Motor neuron (in vitro differentiated cells): ENCODE results near the gene SAMD14. TPM values are rescaled to one million over a fixed set of nuclear protein-coding genes. Genes with fewer than 3 reads are reported as not detected.
A peak's percentile ranks its signal among the peaks of the same experiment; 100 is the strongest.

Experiments
- ATAC-seq, 8 experiments: fragments of 200-7000 bp; cut with Tn5 transposase; replicated peaks in 6 of 8; 2 replicates each; pipeline ENCODE4 v1.8.0; 2021; ENCODE audit warnings: mild to moderate bottlenecking in 8 of 8, moderate library complexity in 8 of 8
- H3K27ac ChIP-seq, 2 donors: fragments of 250-450 bp; sonication (Bioruptor Pico); 2 replicates each; pipeline ENCODE4 v1.9.0; 2021; ENCODE audit warnings: antibody characterized with exemption in 2 of 2, mild to moderate bottlenecking in 2 of 2, moderate library complexity in 1 of 2
- H3K4me1 ChIP-seq, 2 donors: fragments of 250-450 bp; sonication (Bioruptor Pico); replicated peaks in 1 of 2; 2 replicates each; pipeline ENCODE4 v1.6.1; 2021; ENCODE audit warnings: antibody characterized with exemption in 2 of 2, mild to moderate bottlenecking in 2 of 2, moderate library complexity in 1 of 2
- H3K4me3 ChIP-seq, 5 donors: fragments of 250-450 bp; sonication (Bioruptor Pico); 2 replicates each; pipeline ENCODE4 v1.9.0; 2021; ENCODE audit warnings: antibody characterized with exemption in 5 of 5, mild to moderate bottlenecking in 5 of 5, moderate library complexity in 4 of 5
- WGBS, 10 experiments: fragments of 450-650 bp; shearing (Covaris generic); methylation state at CpG; one replicate each; pipeline ENCODE4 v1.0.0; 2022; 5-methylcytosine and 5-hydroxymethylcytosine counted together
- in situ Hi-C, 9 experiments: fragments of 400-800 bp; cut with MboI; loops; one replicate each; pipeline ENCODE4 v1.15.0; 2021; ENCODE audit warnings: low sequenced_read_pairs in 9 of 9, low pct_unique_long_range_greater_than_20kb in 2 of 9; ENCODE audit not compliant: unreplicated experiment in 9 of 9
- total RNA-seq, 8 experiments: library from RNA; unstranded; fragments of 300-600 nt; gene quantifications; 2 replicates each; pipeline versions ENCODE4 v1.2.3 to v1.2.4, GENCODE V29; 2022

Gene SAMD14
- 10 to 100 TPM in 5 of 8 experiments, 1 to 10 TPM in 3; 2.1 to 19.4 (median 10.8) TPM for total RNA-seq

DNA sequence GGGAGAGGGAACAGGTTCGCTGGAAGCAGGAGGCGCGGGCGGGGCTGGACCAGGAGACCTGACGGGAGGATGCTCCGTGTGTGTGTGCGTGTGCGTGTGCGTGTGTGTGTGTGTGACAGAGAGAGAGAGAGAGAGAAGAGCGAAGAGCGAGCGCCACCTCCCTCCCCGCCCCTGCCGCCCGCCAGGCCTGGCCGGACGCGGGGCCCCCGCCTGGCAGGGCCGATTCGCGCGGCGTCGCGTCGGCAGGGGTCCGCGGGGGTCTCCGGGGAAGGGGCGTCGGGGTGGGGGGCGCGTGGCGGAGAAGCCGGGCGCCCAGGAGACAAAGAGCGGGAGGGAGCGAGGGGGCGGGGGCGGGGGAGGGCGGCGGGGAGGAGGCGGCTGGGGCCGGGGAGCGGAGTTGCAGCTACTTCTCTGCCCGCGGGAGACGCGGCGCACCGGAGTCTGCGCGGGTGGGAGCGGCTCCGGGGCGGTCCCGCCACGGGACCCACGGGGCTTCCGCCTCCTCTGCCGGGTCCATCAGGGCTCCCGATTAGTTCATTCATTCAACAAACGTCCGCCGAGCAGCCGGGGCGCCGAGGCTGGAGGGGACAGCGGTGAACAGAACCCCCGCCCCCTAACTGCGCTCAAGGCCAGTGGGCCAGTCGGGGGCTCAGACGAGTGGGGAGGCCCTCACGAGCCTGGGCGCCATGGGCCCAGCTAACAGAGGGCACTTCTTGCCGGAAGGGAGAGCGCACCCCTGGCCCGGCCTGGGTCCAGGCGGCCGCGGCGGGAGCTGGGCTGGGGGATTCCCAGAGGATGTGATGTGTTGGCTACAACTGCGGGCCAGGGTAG, at the start of gene SAMD14:
Gene SAMD14 (minus strand): TSS at position 433 of the 831 bp plus-strand sequence. CDS start 5,201 bp downstream, outside the sequence.
- peak; percentile 38 to 80 (median 76) for ATAC-seq
- H3K4me1 ChIP-seq: peaks cover 34% of the 10 kb centered on the region in 2 donors
- H3K27ac ChIP-seq: peak within 1 kb of the TSS; percentile 92 to 97
- WGBS, 10 experiments: 4 to 18% methylated on average over 5 to 19 of the region's 84 CpGs; no CpG with 5 or more reads in 8 of the 10 experiments
- H3K4me3 ChIP-seq: peak within 1 kb of the TSS; percentile 42 to 67 (median 61)
- in situ Hi-C loops: no loop called here

DNA sequence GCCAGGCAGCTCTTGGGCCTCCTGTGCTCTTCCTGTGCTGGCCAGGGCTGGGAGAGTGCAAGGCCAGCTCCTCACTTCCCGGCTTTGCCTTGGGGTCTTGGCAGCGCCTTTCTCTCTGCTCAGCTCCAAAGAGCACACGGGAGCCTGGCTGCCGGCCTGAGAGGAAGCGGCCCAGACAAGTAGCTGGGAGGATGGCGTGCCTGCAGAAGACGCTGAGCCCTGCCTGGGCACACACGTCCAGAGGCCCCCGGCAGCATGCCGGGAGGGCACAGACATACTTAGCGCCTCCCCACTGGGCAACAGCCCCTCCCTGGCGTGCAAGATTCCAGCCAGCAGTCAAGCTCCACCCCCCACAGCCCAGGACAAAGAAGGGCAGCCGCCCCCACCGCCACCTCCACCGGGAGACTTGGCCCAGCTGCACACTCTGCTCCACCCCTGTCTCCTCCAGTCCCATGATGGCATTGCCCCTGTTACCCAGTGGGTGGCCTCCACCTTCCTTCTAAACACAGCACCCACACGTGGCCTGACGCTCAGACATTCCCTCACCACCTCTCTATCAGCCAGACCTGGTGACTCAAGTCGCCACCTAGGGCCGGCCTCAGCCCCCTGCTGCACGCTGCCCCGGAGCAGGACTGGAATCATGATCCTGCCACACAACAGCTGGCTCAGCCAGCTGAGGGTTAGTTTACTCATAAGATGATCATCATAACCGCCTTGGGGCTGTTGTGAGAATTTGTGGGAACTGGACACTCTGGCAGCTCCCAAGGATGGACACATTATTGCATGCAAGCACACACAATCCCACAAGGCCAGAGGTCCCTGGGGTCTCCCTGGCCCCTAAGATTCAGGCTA, 48.2 kb upstream of the SAMD14 start:
- peak; percentile 76 to 95 (median 86) for ATAC-seq
- WGBS, 10 experiments: 0 to 80% (median 51%) methylated on average over 1 to 5 of the region's 22 CpGs; no CpG with 5 or more reads in 6 of the 10 experiments
- Histone ChIP-seq H3K4me3 (no peak overlapping the region), H3K4me1 (peaks cover 13 to 14% of the 10 kb centered on the region in 2 donors), H3K27ac (no peak overlapping the region)
- in situ Hi-C loops: loop anchor here in 4 of 9 experiments (25.0 kb wide), 1 partner anchor 109 kb away; no protein-coding TSS in a partner anchor

DNA sequence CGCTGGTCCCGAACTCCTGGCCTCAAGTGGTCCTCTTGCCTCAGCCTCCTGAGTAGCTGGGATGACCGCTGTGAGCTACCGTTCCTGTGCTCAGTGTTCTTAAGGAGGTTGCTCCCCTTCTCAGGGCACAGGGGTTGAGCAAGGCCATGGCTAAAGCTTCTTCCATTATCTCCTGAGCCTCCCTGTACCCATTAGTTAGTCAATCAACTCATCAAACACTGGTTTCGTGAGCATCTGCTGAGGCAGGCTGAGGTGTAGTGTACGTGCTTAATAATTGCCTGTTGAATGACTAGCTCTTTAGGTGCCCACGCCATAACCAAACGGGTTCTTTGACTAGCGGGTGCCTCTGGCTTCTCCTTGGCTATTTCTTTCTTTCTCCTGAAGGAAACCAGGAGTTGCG, 47.5 kb upstream of the SAMD14 start:
- 80 to 100% (median 90%) methylated on average over 1 to 8 of the region's 10 CpGs; no CpG with 5 or more reads in 4 of the 10 experiments for WGBS, 10 experiments
- no peak overlapping the region for H3K27ac ChIP-seq
- ATAC-seq: no peak
- in situ Hi-C loops: loop anchor here in 4 of 9 experiments (25.0 kb wide), 1 partner anchor 110 kb away; no protein-coding TSS in a partner anchor
- peaks cover 17 to 21% of the 10 kb centered on the region in 2 donors for H3K4me1 ChIP-seq
- no peak overlapping the region for H3K4me3 ChIP-seq

DNA sequence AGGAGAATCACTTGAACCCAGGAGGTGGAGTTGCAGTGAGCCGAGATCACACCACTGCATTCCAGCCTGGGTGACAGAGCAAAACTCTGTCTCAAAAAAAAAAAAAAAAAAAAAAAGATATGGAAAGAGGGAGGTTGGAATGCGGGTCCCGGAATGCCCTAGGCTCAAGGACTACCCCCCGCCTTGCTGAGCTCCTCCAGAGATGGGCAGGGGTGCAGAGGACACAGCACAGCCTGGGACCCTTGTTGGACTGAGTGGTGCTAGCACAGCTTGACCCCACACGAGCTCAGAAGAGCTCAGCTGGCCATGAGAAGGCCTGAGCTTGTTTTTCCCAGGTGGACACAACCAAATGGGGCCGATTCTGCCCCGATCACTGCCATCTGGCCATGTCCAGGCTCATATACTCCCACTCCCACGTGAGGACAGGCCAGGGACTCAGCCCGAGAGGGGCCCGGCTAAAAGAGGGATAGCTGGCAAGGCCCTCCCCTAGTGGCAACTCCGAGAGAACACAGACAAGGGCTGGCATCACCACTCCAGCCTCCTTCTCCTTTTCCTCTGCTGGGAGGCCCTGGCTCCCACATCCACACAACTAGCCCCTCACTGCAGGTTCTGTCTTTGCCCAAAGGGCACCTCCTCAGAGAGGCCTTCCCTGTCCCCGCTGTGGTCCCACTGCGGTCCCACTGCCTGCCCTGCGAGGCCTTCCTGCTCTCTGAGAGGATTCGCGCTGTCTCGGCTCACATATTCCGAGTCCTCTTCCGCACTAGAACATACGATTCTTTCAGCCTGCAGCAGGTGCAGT, 46.8 kb upstream of the SAMD14 start:
- Histone ChIP-seq H3K4me1 (peaks cover 18 to 25% of the 10 kb centered on the region in 2 donors), H3K4me3 (no peak overlapping the region), H3K27ac (no peak overlapping the region)
- no peak for ATAC-seq
- WGBS, 10 experiments: 81 to 100% (median 92%) methylated on average over 1 to 14 of the region's 20 CpGs; no CpG with 5 or more reads in 3 of the 10 experiments
- in situ Hi-C loops: loop anchor here in 4 of 9 experiments (25.0 kb wide), 1 partner anchor 111 kb away; no protein-coding TSS in a partner anchor

DNA sequence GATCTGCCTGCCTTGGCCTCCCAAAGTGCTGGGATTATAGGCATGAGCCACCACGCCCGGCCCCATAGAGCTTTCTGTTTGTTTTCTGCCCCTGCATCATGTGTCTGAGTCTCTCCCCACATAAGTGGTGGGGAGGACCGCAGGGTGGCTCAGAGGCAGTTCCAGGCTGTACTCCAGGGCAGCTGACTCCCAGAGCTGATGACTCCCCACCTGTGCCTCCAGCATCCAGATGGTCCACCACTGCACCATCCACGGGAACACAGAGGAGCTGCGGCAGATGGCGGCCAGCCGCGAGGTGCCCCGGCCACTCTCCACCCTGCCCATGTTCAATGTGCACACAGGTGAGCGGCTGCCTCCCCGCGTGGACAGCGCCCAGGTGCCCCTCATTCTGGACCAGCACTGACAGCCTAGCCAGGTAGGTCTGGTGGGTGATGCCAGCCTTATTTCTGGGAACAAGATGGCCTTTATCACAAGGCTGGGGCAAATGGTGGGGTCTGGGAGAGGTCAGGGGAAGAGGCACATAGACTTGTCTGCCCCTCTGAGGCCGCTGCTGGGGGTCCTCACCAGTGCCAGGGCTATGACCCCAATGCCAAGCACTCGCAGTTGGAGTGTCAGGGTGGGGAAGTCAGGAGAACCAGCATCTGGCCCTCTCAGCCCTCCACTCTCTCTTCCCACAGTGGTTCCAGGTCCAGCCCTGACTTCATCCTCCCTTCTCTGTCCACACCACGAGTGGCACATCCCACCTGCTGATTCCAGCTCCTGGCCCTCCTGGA, 45.3 kb upstream of the SAMD14 start:
- Histone ChIP-seq H3K4me1 (peaks cover 18 to 25% of the 10 kb centered on the region in 2 donors), H3K27ac (no peak overlapping the region), H3K4me3 (no peak overlapping the region)
- in situ Hi-C loops: loop anchor here in 4 of 9 experiments (25.0 kb wide), 1 partner anchor 112 kb away; no protein-coding TSS in a partner anchor
- 0 to 100% (median 78%) methylated on average over 1 to 10 of the region's 16 CpGs; no CpG with 5 or more reads in 3 of the 10 experiments for WGBS, 10 experiments
- ATAC-seq: no peak

DNA sequence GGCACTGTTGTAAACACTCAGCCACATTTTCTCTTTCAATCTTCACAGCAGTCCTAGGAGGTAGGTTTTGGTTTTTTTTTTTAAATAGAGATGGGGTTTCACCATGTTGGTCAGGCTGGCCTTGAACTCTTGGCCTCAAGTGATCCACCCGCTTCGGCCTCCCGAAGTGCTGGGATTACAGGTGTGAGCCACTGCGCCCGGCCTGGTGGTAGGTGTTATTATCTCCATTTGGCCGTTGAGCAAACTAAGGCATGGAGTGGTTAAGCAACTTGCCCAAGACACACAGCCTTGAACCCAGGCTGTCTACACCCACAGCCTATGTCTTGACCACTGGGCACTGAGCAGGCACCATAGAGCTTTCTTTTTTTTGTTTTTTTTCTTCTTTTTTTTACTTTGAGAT, 44.5 kb upstream of the SAMD14 start:
- ATAC-seq: no peak
- peaks cover 18 to 25% of the 10 kb centered on the region in 2 donors for H3K4me1 ChIP-seq
- in situ Hi-C loops: no loop called here
- no peak overlapping the region for H3K4me3 ChIP-seq
- no peak overlapping the region for H3K27ac ChIP-seq
- WGBS, 10 experiments: 17 to 100% (median 100%) methylated on average over 1 to 4 of the region's 6 CpGs; no CpG with 5 or more reads in 6 of the 10 experiments

DNA sequence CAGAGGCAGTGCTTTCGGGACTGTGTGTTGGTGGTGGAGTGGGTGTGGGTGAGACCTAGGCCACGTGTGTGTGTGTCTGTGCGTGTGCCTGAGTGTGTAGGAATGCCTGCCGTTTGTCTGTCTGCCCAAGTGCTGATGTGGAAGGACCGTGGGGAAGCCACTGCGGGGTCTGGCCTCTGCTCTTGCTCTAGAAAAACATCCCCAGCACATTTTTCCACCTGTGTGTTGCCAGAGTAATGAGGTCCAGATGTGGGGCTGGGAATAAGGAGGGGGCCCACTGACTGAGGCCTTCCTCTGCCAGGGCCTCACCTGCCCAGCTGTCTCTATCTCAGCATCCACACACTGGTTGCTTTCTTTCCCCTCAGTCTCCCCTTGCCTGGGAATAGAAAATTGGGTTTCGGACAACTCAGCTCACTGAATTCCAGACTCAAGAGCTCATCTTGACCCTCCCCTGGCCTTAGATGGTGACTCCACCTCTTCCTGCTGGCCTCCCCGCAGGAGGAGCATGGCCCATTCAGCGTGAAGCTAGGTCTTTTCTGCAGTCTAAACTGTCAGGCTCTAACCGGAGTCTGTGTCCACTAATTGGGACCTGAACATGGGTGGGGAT, 43.5 kb upstream of the SAMD14 start:
- Histone ChIP-seq H3K4me3 (no peak overlapping the region), H3K4me1 (peaks cover 18 to 25% of the 10 kb centered on the region in 2 donors), H3K27ac (peak overlapping the region; percentile 8 to 60)
- 17 to 90% (median 30%) methylated on average over 1 to 4 of the region's 10 CpGs; no CpG with 5 or more reads in 5 of the 10 experiments for WGBS, 10 experiments
- ATAC-seq: peak in 3 of 8 experiments; percentile 22 to 30 (median 27)
- in situ Hi-C loops: no loop called here

DNA sequence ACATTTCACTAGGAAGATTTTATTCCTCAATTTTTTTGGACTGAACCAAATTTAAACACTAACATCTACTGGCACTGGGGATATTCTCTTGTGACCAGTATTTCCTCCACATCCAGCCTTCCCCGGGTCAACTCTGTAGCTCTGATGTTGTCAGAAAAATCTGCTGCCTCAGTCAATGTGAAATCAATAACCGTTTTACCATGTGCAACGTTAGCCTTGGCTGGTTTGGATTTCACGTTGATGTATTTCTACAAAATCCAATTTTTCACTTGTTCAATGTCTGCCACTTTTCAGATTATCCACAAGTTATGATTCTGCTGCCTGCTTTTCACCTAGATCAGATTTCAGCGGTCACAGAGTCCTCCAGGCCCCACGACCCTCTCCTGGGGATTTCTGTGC, 43.0 kb upstream of the SAMD14 start:
- WGBS, 10 experiments: 14 to 79% (median 48%) methylated on average over 1 to 5 of the region's 6 CpGs; no CpG with 5 or more reads in 2 of the 10 experiments
- H3K4me1 ChIP-seq: peaks cover 14 to 21% of the 10 kb centered on the region in 2 donors
- in situ Hi-C loops: no loop called here
- ATAC-seq: peak in 1 of 8 experiments; percentile 43
- H3K27ac ChIP-seq: peak overlapping the region in 1 of 2 donors; percentile 8
- H3K4me3 ChIP-seq: no peak overlapping the region

DNA sequence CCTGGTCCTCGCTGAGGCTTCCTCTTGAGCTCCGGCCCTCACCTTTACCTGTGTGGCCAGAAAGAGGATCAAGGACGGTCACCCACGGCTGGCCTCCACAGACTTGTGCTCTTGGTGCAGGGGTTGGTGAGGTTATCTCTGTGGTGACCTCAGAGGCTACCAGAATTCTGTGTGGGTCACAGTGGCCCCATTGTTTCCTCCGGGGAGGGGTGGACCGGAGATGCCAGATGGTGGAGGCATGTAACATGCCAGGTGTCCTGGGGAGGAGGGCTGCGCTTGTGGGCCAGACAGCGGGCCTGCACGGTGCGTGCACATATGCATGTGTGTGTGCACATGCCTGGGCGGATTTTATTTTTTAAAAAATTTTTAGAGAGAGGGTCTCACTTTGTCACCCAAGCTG, 42.2 kb upstream of the SAMD14 start:
- no peak for ATAC-seq
- Histone ChIP-seq H3K27ac (no peak overlapping the region), H3K4me1 (peaks cover 11 to 18% of the 10 kb centered on the region in 2 donors), H3K4me3 (no peak overlapping the region)
- in situ Hi-C loops: no loop called here
- 83% methylated on average over 1 of the region's 11 CpGs; no CpG with 5 or more reads in 9 of the 10 experiments for WGBS, 10 experiments

DNA sequence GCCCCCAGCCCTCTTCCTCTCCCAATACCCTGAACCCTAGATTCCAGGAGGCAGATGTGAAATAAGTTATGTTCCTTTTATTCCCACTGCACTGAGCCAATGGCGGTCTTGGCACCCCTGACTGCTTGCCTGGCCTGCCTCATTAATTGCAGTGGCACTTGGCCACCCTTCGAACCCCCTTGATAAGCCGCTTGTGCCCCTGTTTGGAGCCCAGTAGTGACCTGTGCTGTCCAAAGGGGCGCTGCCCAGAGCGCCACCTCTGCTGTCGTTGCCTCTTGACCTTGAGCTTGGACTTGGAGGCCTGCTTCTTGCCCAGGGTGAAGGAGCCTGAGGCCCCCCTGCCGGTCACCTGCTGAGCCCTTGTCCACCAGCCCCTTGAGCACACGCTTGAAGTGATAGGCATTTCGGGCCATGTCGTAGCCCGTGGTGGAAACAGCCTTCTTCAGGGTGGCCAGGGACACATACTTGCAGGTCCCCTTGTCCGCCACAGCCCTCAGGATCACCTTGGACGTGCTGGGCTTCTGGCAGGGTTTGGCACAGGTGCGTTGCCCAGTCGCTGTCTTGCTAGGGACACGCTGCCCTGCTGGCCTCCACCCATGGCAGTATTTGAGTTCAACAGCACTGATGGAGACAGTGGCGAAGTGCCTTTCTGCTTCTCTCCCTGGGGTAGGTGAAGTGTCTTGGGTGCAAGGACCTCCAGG, 41.6 kb upstream of the SAMD14 start:
- peaks cover 11 to 18% of the 10 kb centered on the region in 2 donors for H3K4me1 ChIP-seq
- ATAC-seq: no peak
- 80 to 94% (median 86%) methylated on average over 1 to 6 of the region's 17 CpGs; no CpG with 5 or more reads in 5 of the 10 experiments for WGBS, 10 experiments
- H3K27ac ChIP-seq: no peak overlapping the region
- no peak overlapping the region for H3K4me3 ChIP-seq
- in situ Hi-C loops: no loop called here
